HG02973 (cell line): ENCODE results near the gene MT1B.

ENCODE experiments used
- ATAC-seq: cut with Tn5 transposase; IDR thresholded peaks from one replicate; pipeline ENCODE4 v1.9.1; 2021; ENCODE audit warnings: moderate library complexity; ENCODE audit not compliant: unreplicated experiment

The MT1B gene

DNA sequence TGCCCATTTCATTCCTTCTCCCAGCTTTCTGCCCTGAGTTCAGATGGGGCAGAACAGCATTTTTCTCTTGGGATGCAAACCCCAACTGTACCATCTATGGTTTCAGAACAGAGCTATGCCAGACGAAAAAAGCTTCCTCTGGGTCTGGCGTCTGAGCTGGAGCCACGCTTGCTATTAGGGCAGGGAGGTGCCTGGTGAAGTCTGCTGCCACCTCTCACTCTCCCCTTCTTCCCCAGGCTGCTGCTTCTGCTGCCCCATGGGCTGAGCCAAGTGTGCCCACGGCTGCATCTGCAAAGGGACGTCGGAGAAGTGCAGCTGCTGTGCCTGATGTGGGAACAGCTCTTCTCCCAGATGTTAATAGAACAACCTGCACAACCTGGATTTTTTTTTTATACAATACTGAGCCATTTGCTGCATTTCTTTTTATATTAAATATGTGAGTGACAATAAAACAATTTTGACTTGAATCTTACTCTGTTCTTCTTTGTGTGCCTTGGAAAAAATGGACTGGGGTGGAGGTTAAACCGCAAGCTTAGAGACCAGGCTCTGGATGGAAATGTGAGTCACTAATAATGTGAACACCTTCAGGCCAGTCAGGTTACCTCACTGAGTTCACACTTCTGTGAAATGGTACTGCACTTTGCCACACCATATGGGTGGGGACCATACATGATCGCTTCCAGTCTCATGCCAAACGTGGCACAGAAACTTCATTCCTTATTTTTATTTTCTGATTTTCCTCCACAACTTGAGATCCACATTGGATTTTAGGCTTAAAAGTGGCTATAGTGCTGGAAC lies 14.9 kb upstream of the MT1B start:
- no peak for ATAC-seq

GRCh38 chr16:56637814-56638750 lies 13.6 kb upstream of the MT1B start, which contains the start of gene MT1A:
TSS of gene MT1A (plus strand) at chr16:56638666. CDS start at chr16:56638739, 73 bp downstream.
- ATAC-seq, result no peak

DNA sequence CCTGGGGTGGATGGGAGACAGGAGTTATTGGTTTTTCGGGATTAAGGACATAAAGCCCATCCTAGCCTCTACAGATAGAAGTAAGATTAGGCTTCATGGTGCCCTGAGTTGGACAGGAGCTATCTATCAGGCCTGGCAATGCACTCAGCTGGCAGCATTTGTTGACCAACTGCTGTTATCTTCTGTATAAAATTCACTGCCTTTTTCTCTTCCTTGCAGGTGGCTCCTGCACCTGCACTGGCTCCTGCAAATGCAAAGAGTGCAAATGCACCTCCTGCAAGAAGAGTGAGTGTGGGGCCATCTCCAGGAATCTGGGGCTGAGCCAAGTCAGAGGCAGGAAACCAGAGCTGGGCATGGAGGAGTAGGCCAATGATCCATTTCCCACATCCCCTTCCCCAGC lies 12.6 kb upstream of the MT1B start:
- ATAC-seq, result no peak

DNA sequence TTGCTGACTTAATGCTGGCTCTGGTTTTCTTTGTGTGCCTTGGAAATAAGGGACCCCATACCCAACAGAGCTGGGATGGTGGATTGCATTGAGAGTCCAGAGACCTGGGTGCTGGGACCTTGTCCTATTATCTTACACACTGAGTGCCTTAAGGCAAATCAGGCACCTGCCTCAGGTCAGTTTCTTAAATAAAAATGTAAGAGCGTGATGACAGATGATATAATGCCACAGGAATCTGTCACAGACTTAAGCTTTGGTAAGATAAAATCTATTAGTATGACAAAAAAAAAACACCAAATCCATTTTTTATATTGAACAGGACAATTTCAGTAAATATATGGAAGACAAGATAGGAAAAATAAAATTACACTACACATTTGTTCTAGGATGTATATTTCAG lies 11.6 kb upstream of the MT1B start:
- no peak for ATAC-seq

GRCh38 chr16:56641166-56641565 lies 10.5 kb upstream of the MT1B start:
- ATAC-seq, result no peak

DNA sequence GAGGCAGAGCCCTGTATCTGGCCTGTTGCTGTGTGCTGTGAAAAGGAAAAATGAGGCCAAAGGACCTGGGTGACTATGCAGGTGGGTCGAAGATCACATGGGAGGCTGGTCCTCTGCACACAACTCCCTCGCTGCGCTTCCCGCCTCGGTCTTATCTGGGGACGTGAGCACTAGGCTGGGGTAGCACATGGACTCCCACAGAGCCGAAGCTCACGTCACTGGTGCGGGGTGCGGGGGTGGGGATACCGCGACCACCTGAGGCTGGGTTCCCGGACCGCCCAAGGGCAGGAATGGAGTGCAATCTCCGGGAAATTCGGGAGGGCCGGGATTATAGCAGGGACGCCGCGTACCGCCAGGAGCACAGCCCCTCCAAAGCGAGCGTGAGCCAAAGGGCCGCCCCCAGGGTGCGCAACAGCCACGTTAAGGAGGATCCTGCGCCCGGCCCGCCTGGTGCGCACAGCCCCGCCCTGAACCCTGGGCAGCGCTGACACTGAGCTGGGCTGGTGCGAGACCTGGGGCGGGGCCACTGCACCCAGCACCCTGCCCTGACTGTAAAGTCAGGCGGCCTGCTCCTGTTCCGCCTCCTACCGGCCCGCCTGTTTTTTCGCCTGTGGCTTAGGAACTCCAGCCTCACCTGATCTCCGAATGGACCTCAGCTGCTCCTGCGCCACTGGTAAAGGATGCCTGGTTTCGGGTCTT lies 8.5 kb upstream of the MT1B start:
- ATAC-seq, result peak; percentile 51

DNA sequence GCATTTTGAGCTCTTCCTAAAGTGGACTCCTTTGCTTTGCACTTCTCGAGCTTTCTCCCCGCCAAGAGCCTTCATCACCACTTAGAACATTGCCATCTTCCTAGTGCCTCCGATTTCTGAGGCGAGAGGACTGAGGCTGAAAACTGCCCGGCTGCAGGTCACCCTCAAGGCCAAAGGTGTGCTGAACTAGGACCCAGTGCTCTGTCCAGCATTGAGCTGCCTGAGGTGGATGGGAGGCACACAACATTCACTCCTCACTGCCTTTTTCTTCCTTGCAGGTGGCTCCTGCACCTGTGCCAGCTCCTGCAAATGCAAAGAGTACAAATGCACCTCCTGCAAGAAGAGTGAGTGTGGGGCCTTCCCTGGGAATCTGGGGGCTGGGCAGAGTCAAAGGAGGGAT lies 7.9 kb upstream of the MT1B start:
- ATAC-seq, result no peak

DNA sequence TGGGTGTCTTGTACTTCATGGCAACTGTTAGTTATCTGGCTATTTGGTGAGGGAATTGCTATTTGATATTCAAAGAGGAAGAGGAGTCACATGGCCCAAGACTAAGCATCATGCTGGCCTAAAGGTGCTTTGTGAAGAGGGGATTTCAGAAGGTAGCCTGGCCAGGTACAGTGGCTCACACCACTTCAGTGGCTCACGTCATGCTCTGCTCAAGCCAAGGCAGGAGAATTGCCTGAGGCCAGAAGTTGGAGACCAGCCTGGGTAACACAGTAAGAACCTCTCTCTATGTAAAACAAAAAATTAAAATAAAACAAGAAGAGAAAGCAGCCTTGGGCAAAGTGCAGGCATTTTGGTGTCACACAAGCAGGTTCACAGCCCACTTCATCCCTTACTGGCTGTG lies 6.4 kb upstream of the MT1B start:
- no peak for ATAC-seq

DNA sequence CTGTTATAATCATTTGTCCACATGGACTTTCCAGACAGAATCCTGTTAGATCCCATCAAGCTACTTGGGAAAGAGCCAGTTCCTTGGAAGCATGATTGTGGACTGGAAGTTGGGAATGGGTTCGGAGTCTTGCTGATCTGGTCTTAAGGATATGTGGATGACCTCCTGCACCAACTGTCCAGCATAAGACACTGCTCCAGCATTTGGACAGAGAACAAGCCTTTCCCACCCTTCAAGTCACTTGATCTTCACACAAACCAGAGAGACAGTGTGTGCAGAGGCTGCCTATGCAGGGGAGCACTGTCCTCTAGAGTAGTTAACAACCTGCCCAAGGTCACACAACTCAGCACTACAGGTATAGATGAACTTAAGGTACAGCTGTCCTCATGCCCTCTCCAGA lies 5.8 kb upstream of the MT1B start:
- no peak for ATAC-seq

GRCh38 chr16:56647641-56648431 lies 3.9 kb upstream of the MT1B start:
- no peak for ATAC-seq

DNA sequence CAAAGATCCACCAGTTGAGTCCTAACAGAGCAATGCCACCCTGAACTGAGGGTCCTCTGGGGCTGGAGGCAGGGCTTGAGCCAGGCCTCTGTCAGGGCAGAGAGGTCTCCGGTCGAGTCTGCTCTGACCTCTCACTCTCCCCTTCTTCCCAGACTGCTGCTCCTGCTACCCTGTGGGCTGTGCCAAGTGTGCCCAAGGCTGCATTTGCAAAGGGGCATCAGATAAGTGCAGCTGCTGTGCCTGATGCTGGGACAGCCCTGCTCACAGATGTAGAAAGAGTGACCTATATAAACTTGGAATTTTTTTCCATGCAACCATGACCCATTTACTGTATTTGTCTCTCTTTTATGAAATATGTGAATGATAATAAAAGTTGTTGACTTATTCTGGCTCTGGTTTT lies 2.4 kb upstream of the MT1B start:
- ATAC-seq, result no peak

DNA sequence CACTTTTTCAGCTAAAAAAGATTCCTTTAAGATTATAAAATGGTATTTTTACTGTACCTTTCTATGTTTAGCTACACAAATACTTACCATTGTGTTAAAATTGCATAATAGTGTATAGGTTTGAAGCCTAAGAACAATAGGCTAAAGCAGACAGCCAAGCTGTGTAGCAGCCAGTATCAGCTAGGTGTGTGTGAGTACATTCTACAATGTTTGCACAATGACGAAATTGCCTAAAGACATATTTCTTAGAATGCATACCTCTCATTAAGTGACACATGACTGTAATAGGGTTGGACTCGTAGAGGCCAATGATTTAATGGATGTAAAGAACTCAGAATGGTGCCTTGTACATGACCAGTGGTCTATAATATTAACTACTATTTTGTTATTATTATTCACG lies 1.9 kb upstream of the MT1B start:
- no peak for ATAC-seq

GRCh38 chr16:56652600-56652999 lies 914 bp downstream of the MT1B start:
- no peak for ATAC-seq

DNA sequence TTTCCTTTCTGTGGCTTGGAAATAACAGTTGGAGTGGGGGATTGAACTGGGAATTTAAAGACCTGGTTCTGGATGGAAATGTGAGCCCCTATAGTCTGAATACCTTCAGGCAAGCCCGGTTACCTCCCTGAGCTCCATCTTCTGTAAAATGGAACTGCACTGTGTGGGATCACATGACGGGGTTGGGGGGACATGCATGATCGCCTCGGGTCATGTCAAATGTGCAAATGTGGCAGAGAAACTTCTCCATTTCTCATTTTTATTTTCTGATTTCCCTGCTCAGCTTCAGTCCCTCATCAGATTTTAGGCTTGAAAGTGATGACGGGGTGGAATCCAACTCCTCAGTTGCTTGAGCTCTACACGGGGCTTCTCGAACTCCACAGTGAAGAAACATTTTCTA lies 1.5 kb downstream of the MT1B start:
- no peak for ATAC-seq

DNA sequence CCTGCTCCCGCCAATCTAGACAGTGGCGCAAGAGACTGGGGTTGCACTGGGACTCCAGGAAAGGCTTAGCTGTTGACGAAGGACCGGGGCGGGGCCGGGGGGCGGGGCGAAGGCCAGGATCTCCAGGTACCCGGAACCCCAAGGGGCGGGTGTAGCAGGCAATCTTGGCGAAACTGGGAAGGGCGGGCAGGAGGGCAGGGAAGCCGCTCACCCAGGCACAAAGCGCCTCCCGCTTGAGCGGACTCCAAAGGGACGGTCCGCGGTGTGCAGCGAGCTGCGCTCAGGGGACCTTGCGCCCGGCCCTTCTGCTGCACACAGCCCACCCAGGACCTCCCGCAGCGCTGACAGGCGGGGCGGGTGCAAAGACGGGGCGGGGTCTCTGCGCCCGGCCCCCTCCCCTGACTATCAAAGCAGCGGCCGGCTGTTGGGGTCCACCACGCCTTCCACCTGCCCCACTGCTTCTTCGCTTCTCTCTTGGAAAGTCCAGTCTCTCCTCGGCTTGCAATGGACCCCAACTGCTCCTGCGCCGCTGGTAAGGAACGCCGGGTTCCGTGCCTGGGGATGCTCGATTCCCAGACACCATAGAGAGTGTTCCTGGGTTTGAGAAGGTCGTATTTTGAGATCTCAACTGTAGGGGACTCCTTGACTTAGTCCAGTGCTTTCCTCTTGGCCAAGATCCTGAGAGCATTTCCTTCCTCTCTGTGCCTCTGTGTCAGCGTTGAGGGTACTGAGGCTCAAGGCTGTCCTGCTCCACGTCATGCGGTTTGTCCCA lies 6.1 kb downstream of the MT1B start, which contains the start of gene MT1F:
TSS of gene MT1F (plus strand) at position 405 of the 772 bp plus-strand sequence. CDS start at position 505, 100 bp downstream.
- ATAC-seq, result no peak

DNA sequence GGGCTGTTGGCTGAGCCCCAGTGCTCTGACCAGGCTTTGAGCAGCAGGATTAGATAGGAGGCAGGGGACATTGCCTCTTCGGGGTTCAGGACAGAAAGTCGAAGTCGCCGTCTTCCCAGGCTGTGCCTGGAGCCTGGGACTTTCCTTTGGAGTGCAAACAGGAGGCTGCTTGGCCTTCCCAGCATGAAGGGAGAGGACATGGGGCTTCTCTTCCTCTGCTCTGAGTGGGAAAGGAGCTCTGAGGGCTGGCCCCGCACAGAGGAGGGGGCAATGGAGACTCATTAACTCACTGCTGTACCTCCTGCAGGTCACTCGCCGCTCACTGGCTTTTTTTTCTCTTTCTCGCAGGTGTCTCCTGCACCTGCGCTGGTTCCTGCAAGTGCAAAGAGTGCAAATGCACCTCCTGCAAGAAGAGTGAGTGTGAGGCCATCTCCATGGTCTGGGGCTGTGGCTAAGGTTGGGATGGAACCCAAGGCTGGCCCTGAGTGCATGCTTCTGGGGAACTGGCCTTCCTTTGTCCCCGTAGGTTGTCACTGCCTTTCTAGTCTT lies 6.7 kb downstream of the MT1B start:
- no peak for ATAC-seq

DNA sequence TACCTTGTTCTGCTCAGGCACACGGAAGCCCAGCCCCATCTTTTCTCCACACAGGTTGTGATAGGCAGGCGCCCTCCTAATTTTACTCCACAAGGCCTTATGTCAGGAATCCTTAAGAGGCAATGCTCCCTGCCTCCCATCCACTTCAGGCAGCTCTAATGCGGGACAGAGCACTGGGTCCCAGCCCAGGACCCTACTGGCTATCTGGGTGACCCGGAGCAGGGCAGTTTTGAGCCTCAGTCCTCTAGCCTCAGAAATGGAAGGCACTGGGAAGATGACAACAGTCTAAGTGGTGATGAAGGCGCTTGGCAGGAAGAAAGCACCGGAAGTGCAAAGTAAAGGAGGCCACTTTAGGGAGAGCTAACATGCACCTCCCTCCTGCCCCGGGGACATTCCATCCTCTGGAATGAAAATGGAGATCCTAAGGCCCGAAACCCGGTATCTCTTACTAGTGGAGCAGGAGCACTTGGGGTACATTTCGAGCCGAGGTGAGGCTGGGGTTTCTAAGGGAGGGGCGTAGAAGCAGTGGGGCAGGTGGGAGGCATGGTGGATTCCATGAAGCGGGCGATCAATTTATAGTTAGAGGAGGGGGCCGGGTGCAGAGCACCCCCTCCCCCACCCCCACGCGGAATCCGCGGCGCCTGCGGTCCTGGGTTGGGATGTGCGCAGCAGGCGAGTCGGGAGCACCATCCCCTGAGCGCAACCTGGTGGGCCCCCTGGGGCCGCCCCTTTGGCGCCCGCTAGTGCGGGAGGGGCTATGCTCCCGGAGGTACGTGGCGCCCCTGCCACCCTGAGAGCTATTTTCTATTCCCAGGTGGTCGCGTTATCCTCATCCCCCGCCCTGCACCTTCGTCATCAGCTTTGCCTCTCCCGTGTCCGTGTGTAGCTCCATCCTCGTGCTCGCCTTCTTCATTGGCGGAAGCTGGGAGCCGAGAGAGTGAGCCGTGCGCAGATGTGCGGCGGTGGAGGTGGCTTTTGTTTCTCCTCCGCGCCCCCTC lies 11.0 kb downstream of the MT1B start:
- ATAC-seq, result no peak

GRCh38 chr16:56664506-56664905 lies 12.8 kb downstream of the MT1B start:
- ATAC-seq, result no peak
